Globus pallidus (tissue), 1 donor: Measurements from ENCODE around the gene EEF1G.
A peak's percentile ranks its signal among the peaks of the same experiment; 100 is the strongest.
"Not testable (repeated sequence)": the region's sequence is repeated elsewhere in the genome, so short reads cannot be mapped to it uniquely, and the experiment has no call there.

Experiments
- DNase-seq: peaks from one replicate; pipeline ENCODE4 v3.0.0-alpha.2; 2015; ENCODE audit warnings: low spot score

The EEF1G gene

DNA sequence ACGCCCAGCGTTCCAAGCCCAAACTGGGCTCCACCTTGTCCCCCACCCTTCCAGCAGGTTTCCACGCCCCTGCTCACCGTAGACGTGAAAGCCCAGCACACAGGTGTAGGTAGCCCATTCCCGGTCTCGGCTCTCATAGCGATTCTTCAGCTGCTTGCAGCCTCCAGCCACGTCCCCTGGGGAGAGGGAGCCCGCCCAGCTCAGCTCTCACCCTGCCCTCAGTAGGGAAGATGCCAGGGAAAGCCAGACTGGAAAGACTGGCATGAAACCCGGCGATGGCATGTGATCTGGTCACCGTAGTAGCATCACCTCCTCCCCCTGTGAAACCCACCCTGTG is 29.3 kb upstream of the EEF1G start:
- no peak for DNase-seq

DNA sequence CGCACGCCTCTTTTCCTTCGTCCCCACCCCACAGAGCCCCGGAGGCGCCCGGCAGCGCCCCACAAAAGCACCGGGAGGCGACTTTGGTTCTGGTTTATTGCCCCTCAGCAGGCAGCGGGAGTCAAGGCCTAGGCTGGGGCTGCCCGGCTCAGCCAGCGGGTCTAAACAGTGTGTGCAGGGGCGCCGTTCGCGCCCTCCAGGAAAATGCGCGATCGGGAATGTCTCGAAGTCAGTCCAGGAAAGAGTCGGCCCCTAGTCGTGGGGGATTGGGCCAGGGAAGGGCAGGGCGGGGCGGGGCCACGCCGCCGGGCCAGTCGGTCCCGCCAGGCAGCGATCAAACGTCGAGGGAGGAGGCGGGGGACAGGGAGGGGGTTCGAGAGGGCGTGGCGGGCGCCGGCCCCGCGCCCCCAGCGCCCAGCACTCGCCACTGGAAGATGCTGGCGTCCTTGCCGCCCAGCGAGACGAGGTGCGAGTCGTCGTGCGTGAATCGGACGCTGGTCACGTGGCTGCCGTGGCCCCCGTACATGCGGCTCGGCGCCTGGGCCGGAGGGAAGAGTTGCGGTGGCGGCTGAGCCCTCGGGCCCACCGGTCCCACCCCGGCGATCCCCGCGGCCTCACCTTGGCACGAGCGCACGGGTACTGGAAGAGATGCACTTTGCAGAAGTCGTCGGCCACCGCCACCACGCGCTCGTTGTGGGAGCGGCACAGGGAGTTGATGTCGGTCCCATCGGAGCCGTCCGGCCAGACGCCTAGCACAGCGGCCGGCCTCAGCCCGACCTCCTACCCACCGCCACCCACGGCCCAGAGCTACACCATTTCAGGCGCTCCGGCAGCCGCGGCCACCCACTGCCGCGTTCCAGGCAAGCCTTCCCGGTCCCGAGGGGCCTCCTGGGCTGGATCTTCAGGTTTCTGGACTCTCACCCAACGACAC is 28.7 kb upstream of the EEF1G start:
- DNase-seq: peak; percentile 83

DNA sequence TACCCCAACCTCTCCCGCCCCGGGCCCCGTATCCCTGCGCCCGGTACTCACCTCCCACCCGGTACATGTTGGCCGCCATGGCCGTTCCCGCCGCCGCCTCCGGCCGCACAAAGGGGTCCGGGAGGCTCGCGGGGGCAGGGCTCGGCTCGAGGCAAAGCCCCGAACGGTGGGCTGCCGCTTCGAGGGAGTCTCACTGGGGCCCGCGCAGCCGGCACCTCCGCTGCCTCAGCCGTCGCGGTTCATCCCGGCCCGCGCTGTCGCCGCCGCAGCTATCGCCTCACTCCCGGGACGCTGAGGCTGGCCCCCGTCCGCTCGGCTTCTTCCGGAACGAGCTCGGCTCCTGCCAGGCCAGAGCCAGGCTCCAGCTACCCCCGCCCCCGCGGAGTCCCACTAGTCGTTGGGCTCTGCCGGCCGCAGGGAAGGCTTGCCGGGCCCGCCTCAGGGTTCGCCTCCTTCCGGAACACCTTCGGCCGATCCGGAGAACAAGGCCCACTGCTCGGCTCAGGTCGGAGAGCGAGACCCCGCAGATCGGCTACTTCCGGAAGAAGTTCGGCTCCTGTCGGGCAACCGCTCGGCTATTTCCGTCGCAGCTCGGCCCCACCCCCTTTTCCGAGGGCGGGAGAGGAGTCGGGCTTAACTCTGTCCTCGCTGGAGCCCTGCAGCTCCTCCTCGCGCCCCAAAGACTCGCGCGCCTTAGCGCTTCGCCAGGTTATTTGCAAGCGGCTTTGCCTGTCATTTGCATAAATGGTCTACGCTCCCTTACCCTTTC is 27.9 kb upstream of the EEF1G start, which contains the start of gene MTA2:
Gene MTA2 (minus strand): TSS at position 494 of the 769 bp plus-strand sequence. CDS start 415 bp downstream, at position 79.
- DNase-seq: peak; percentile 97

DNA sequence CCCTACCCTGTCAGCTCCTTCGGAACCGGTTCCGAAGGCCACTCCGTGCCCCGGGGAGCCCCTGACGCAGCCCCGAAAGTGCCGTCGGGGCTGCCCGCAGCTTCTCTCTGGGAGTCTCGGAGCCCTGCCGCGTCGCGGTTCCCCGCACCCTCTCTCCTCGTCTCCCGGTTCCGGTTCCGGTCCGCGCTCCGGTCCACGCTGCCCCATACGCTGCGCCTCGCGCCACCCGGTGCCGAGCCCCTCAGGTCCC is 27.4 kb upstream of the EEF1G start:
- DNase-seq: no peak

DNA sequence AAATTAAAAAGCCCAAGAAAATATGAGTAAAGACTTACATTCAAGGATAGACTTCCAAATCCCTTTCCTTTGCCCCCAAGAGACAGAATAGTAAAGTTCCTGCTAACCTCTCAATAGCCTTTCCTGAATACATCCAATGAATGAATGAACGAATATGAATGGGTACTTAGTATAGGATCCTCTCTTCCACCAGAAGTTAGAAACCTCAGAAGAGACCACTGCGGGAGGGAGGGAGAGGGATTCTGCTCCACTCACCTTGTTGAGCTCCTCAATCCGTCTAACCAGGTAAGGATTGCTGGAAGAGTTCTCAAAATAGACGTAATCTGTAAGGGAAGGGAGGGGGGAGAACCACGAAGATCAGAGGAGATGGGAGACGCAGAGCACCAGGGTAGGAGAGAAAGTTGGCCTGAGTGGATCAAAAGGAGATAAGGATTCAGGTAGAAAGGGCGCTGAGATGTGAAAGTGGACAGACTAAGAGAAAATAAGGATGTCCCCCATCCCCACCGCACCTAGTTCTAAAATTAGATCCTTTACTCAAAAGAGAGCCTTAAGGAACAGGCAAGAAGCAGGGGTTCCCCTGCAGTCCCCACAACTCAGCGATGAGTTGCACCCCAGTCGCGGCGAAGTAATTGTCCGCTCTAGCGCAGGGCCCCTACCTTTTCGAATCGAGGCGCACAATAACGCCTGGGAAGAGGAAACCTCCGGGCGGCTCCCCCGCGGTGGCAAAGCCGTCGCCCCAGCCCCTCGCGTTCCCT is 26.9 kb upstream of the EEF1G start:
- no peak for DNase-seq

DNA sequence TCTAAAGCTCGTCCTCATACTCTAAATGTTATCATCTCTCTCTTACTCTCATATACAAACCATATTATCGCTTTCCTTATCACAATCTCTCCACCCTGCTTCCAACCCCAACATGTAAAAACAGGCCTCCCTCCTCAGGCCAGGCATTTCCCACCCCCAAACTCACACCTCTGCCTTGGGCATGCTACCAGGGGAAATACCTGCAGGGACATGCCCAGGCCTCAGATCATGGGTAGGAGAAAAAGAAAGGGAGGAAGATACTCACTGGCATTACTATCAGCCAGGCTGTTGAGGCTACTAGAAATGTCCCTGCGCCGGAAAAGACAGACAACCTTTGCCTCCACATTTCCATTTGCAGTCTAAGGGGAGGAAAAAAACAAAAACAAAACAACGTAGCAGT is 26.2 kb upstream of the EEF1G start:
- DNase-seq: no peak

DNA sequence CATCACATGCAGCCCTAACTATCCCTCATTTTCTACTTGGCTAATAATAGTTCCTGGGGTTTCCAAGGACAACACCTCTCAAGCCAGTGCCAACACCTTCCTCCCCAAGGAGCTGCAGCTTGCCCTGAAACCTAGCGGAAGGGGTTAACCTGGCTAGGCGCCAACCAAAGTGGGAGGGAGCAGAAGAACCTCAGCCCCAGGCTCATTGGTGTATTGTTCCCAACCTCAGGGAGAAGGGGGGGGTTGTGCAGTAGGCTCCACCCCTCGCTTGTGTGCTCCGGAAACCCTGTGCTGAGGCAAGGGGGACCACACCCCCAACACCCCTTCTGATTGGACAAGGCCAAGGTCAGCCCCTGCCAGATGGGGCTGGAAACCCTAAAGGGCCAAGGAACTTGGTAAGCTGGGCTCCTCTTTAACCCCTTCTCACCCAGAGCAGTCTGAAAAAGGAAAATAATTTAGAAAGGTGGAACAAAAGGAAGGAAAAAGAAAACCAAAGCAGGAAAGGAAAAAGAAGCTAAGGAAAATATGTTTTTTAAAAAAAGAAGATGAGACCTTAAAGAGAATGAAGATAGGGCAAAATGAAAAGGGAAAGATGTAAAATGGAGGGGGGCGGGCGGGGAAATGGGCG is 25.5 kb upstream of the EEF1G start:
- peak; percentile 96 for DNase-seq

DNA sequence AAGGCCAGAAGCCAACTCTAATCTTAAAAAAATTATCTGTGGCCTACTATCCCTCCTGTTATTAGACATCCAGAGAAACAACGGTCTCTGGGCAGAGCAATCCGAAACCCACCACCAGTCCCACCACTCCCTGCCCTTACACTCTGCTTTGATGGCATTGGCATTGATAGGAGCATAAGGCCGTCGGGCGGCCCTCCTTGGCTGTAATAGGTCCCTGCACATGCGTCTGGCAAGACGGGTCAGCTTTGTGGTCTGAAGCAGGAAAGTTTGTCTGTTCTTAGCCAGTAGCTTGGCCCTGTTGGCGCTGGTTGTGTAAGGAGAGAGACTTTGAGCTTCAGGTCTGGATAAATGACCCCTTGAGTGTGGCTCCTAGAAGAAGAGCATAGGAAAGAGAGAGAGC is 21.4 kb upstream of the EEF1G start:
- no peak for DNase-seq

DNA sequence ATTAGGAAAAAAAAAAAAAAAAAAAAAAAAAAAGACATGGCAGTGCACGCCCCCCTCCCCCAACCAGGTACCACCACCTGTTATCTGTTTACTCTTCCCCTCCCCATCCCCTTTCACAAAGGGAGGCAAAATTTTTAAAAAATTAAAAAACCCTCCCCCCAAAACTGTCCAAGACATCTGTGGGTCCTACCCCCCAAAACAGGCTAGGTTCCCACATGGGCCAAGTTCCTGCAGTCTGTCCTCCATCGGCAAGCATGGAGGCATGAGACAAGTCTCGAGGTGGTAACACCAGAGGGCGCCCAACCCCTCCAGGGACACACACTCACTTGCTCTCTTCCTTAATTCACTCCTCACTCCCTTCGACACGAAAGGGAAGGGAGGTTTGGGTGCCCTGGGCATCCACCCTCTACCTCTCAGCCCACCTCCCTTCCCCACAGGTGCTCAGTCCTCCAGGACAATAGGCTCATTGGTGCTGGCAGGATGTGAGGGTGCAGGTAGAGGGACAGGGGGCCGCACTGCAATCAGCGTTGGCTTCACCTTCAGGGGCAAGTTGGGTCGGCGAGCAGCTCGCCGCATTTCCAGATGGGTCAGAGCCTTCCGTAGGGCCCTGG is 19.8 kb upstream of the EEF1G start:
- peak; percentile 75 for DNase-seq

DNA sequence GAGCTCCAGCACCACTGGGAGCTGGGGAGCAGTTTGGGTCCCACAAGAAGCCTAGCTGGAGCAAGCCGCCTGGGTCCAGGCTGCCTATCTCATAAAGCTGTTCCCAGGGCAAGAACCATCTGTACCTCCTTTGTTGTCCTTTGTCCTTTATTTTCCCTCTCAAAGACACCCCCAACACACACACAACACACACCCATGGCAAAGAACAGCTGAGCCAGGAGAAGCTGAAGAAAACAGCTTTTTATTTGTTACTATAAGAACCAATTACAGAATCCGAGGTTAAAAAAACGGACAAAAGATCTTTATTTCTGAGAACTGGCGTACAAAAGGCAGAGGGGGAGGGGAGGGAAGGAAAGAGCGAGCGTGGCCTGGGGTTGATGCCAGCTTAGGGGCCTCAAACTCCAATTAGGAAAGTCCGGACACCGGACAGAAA is 19.3 kb upstream of the EEF1G start:
- DNase-seq: peak; percentile 90

DNA sequence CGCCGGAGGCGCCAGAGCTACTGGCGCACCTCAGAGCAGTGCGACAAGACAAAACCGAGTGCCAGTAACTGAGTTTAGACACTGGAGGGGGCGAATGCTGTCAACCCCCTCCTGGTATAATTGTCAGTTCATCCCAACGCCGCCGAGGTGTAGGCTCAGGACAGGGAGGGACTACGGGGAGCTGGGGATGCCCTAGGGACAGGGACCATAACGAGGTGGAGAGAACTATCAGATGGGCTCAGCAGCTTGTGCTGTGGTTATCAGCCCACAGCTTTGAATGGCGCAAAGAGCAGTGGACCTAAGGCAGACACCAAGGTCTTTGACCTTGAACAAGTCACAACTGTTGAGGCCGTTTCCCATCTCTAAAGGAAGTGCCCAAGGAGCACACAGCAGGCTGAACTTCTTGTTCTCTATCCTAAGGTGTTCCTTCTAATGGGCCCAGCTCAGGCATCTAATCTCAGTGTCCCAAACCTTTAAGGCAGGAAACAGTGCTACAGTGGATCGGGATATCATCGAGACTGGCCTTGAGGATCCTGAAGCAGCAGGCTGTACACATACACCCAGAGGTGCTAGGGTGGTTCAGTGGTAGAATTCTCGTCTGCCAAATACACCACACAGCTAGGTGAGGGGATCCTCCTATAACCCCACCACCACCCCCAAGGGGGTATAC is 18.6 kb upstream of the EEF1G start:
- no peak for DNase-seq

DNA sequence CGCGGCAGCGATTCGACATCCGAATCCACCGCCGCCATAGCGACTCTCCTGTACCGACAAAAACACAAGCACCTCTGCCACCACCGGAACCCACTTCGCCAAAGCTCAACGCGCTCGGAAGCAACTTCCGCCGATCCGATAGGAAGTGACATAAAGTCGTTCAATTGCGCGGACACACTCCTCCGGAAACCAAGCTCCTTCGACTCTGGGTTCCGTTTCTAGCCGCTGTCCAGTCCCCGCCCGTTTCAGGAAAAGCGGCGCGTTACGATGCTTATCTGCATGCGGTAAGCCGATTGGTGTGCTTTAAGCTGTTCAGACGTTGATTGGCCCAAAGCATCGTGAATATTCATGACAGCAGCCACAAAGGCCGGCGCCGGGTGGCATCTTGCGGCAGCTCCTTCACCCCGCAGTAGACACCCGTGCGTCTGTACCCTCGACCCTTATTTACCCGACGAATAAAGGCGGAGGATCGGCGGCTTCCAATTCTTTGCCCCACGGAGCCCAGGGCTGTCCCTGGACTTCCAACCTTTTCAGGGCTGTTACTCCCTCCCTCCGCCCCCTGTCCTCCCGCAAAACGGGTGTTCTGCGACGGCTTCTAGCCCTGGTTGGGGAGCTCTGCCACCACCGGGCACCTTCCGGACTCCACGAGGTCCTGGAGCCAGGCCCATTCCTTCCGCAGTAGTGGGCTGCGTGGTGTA is 17.9 kb upstream of the EEF1G start, which contains the start of gene TUT1:
Gene TUT1 (minus strand): TSS at position 76 of the 698 bp plus-strand sequence. CDS start 38 bp downstream, at position 38.
- DNase-seq: peak; percentile 99

DNA sequence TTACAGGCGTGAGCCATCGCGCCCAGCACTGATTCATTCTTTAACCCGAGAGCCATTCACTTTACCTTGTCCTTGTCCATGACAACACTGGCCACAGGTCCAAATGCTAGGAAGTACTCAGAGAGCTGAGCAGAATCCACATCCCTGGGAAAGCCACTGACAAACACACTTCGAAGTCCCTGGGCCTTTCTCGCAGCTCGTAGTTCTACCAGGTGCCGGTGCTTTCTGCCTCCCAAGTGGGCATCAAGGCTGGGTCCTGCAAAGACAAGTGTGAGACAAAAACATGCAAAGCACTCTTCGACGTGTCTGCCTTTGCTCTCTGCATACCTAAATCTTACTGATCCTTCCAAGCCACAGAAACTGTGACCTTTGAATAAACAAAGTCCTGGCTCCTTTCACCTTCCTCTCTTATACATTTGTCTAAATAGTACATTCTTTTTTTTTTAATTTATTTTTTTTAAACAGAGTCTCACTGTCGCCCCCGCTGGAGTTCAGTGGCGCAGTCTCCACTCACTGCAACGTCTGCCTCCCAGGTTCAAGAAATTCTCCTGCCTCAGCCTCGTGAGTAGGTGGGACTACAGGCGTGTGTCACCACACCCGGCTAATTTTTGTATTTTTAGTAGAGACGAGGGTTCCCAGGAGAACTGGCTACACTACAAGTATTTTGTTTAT is 15.4 kb upstream of the EEF1G start:
- DNase-seq: no peak

DNA sequence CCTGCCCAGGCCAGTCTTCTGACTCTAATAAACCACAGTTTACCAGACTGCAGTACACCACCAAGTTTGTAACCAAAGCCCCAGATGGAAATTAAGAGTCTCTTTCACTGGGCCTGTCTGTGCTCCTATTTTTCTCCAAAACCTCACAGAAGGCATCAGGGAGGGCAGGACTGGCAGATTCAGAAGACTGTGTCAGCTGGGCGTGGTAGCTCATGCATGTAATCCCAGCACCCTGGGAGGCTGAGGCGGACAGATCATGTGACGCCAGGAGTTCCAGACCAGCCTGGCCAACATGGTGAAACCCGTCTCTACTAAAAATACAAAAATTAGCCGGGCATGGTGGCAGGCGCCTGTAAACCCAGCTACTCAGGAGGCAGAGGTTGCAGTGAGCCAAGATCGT is 11.7 kb upstream of the EEF1G start:
- DNase-seq: not testable (repeated sequence)

DNA sequence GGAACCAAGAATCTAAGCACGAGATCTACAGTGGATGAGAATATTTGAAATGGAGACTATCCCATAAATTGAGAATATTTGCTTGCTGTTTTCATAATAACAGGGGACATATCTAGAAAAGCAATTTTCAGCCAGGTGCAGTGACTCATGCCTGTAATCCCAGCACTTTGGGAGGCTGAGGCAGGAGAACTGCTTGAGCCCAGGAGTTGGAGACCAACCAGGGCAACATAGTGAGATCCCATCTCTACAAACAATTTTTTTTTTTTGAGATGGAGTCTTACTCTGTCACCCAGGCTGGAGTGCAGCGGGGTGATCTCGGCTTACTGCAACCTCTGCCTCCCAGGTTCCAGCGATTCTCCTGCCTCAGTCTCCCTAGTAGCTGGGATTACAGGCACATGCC is 8.0 kb upstream of the EEF1G start:
- not testable (repeated sequence) for DNase-seq

DNA sequence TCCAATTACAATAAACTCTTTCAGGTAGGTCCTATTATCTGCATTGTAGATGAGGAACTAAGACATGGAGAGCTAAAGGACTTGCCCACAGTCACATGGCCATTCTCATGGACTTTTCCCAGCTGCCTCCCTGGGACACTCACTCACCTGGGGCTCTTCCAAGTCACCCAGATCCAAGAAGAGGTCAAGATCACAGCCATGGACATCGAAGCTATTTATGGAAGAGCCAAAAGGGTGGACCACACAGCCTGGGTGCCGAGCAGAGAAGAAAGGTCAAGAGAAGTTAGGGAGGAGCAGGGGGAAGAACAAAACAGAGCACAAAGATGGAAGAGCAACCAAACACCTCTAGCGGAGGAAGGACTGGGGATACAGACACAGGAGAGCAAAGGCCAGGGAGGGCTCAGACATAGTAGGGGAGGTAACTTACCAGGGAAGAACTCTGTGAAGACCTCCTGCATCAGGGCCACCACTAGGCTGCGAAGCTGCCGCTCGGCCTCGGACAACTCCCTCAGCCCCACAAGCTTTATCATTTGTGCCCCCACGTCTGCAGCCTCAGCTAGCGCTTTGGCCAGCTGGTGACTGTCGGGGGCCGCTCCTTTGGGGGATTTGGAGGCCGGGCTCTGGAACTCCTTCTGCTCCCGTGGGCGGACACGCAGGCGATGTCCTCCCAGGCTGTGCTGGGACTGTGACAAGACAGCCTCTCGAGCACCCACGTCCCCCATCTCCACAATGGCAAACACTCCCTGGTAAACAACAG is 7.4 kb upstream of the EEF1G start:
- DNase-seq: no peak

DNA sequence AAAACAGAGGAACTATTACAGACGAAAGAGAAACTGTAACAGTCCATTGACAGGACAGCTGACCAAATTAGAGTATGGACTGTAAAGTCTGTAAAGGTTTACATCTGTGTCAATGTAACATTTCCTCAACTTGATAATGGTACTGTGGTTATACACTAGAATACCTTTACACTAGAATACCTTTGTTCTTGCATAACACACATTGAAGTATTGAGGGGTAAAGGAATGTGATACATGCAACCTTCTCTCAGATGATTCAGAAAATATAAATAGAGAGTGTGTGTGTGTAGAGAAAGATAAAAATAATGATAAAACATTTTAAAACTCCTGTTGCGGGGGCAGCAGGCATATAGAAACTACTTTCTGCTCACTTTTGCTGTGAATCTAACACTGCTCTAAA is 5.6 kb upstream of the EEF1G start:
- DNase-seq: no peak

DNA sequence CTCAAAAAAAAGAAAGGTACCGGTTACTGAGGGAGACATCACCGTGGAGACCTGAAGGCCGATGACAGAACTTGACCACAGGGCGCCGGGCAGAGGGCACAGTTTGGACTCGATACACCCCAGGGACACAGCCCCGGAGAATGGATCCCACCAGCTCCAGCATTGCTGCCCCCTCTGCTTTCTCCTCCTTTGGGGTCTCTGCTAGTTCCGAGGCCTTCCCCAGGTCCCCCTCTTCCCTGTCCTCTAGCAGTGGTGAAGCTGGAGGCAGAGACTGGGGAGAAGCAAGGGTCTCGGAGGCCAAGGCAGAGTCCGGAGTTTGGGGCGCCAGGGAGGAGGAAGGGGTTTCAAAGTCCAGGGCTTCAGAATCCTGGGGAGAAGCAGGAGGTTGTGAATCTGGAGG is 4.8 kb upstream of the EEF1G start:
- DNase-seq: no peak

DNA sequence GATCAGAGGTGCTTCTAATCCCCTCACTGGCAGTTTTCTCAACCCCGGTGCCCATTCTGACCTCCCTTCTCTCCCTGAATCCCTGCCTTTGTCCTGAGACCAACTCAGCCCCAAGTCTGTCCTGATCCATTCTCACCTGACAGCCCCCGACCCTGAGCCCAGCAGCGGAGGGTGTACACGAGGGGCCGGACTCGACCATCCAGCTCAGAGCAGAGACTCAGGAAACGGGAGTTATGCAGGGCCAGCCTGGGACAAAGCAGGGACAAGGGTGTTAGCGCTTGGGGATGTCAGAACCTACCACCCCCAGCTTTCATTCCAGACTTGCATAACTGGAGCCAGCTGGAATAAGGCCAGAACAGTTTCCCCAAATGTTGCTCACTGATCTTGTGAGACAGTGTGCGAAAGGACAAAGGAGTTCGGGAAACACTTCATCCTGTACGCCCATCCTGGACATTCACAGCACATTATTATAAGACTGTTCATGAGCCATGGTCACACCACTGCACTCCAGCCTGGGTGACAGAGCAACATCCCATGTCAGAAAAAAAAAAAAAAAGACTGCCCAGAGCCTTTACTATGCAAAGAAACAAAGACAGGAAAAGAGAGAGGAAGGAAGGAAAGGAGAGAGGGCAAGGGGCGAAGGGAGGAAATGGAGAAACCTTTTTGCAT is 3.5 kb upstream of the EEF1G start:
- DNase-seq: no peak
